Ishikawa (cell line): ENCODE results near the gene DYNLT2.

ENCODE experiments used
- CEBPB ChIP-seq: IDR thresholded peaks from 2 replicates; pipeline ENCODE4 v1.6.1; 2012
- CREB1 ChIP-seq: IDR thresholded peaks from 2 replicates; pipeline ENCODE4 v1.6.1; 2012; ENCODE audit warnings: low read depth
- EGR1 ChIP-seq: IDR thresholded peaks from 2 replicates; pipeline ENCODE4 v1.6.1; 2012
- EP300 ChIP-seq: IDR thresholded peaks from 2 replicates; pipeline ENCODE4 v1.6.1; 2012; ENCODE audit warnings: borderline replicate concordance
- NFIC ChIP-seq: IDR thresholded peaks from 2 replicates; pipeline ENCODE4 v1.6.1; 2012
- RAD21 ChIP-seq: IDR thresholded peaks from 2 replicates; pipeline ENCODE4 v1.6.1; 2012; ENCODE audit warnings: low read depth
- TAF1 ChIP-seq: IDR thresholded peaks from 2 replicates; pipeline ENCODE4 v1.6.1; 2012; ENCODE audit warnings: low read depth, mild to moderate bottlenecking
- TCF12 ChIP-seq: IDR thresholded peaks from 2 replicates; pipeline ENCODE4 v1.6.1; 2012; ENCODE audit warnings: low read depth
- TEAD4 ChIP-seq: IDR thresholded peaks from 2 replicates; pipeline ENCODE4 v1.6.1; 2012
- YY1 ChIP-seq: IDR thresholded peaks from 2 replicates; pipeline ENCODE4 v1.6.1; 2012; ENCODE audit warnings: low read depth
- ZBTB7A ChIP-seq: IDR thresholded peaks from 2 replicates; pipeline ENCODE4 v1.6.1; 2012; ENCODE audit warnings: low read depth
- TF ChIP-seq, protein P1 (sequence below): IDR thresholded peaks from 2 replicates; pipeline ENCODE4 v1.6.1; 2012
- TF ChIP-seq, protein P2 (sequence below): IDR thresholded peaks from 2 replicates; pipeline ENCODE4 v1.6.1; 2012; ENCODE audit warnings: low read depth, mild to moderate bottlenecking
- TF ChIP-seq, protein P3 (sequence below): IDR thresholded peaks from 2 replicates; pipeline ENCODE4 v1.6.1; 2012

DYNLT2 gene

DNA sequence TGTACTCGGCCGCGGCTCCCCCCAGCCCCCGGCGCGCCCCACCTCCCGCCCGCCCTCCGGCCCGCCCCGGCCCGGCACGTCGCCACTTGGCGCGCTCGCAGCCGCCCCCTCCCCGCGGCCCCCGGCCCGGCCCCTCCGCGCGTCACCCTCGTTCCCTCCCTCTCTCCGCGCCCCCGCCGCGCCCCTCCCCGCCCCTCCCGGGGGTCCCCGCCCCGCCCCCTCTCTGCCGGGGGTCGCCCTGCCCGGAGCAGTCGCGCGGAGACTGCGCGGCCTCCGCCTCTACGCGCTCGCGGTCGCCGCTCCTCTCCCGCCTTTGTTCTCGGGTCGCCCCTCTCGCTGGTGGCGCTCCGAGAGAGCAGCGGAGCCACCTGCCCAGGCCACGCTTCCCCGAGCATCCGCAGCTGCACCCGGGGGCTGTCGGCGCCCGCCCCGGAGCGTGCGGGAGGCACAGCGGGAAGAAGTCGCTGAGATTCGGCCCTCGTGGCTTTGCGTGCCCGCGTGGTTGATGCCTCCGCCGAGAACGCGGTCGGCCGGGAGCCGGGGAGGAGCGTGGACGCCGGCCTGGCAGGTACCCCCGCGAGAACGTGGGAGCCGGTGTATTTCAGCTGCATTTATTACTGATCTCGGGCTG is 26.8 kb downstream of the DYNLT2 start, which contains the start of gene PHF10:
TSS of gene PHF10 (minus strand) at position 7 of the 631 bp plus-strand sequence. CDS start 569 bp downstream, outside the sequence.
- TF ChIP-seq TEAD4 (no peak), ZBTB7A (peak; percentile 79), YY1 (no peak), TCF12 (0 out of 2 replicates have a peak, but pooled peaks have one; percentile 29), NFIC (0 out of 2 replicates have a peak, but pooled peaks have one; percentile 7)
- TF ChIP-seq, protein P1, sequence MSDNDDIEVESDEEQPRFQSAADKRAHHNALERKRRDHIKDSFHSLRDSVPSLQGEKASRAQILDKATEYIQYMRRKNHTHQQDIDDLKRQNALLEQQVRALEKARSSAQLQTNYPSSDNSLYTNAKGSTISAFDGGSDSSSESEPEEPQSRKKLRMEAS, result peak; percentile 94

DNA sequence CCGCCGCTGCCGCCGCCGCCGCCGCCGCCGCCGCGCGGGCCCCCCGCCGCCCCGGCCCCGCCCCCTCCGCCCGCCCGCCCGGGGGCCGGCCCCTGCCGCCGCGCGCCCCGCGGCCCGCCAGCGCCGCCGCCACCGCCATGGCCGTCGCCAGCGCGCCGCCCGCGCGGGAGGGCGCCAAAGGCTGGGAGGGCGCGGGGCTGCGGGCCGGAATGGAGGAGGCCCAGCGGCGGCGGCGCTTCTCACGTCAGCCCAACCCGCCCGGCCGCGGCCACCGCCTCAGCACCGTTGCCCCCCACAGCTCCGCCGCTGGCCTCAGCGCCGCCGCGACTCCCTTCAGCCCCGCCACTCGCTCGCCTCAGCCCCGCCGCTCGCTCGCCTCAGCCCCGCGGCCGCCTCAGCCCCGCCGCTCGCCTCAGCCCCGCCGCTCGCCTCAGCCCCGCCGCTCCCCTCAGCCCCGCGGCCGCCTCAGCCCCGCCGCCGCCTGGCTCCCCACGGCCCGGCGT is 27.3 kb downstream of the DYNLT2 start:
- TF ChIP-seq YY1 (0 out of 2 replicates have a peak, but pooled peaks have one; percentile 10), CREB1 (no peak)
- TF ChIP-seq, protein P1, result no peak

DNA sequence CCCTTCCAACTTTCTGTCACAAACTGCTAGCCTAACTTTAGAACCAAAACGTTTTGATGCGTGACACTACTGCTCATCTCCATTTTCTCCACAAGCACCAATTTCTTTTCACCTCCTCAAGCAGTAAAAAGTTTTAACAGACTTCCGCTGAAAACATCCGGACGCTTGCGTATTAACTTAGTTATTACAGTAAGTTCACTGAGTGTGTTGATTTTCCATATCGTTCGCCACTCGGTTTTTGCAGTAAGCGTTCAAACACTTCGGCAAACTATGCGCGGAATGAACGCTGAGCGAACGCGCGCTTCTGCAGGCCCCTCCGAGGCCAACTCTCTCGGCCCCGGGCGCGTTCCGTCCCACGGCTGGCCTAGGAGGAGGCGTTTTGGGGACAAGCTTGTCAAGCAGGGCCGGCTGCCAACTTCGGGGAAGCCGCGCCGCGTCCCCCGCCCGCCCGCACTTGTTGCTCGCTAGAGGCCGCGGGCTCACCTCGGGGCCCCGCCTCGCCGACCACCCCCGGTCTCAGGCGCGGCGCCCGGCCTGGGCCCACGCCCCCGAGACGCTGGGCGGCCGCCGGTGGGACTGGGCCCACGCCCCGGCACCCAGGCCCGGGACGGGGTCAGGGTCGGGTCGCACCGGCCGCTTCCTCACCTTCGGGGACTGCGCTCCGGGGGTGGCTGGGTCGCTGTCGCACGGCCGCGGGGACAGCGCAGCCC is 28.0 kb downstream of the DYNLT2 start:
- TF ChIP-seq EGR1 (no peak), TEAD4 (peak; percentile 43), NFIC (peak; percentile 58)
- TF ChIP-seq, protein P2, sequence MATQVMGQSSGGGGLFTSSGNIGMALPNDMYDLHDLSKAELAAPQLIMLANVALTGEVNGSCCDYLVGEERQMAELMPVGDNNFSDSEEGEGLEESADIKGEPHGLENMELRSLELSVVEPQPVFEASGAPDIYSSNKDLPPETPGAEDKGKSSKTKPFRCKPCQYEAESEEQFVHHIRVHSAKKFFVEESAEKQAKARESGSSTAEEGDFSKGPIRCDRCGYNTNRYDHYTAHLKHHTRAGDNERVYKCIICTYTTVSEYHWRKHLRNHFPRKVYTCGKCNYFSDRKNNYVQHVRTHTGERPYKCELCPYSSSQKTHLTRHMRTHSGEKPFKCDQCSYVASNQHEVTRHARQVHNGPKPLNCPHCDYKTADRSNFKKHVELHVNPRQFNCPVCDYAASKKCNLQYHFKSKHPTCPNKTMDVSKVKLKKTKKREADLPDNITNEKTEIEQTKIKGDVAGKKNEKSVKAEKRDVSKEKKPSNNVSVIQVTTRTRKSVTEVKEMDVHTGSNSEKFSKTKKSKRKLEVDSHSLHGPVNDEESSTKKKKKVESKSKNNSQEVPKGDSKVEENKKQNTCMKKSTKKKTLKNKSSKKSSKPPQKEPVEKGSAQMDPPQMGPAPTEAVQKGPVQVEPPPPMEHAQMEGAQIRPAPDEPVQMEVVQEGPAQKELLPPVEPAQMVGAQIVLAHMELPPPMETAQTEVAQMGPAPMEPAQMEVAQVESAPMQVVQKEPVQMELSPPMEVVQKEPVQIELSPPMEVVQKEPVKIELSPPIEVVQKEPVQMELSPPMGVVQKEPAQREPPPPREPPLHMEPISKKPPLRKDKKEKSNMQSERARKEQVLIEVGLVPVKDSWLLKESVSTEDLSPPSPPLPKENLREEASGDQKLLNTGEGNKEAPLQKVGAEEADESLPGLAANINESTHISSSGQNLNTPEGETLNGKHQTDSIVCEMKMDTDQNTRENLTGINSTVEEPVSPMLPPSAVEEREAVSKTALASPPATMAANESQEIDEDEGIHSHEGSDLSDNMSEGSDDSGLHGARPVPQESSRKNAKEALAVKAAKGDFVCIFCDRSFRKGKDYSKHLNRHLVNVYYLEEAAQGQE, result no peak

DNA sequence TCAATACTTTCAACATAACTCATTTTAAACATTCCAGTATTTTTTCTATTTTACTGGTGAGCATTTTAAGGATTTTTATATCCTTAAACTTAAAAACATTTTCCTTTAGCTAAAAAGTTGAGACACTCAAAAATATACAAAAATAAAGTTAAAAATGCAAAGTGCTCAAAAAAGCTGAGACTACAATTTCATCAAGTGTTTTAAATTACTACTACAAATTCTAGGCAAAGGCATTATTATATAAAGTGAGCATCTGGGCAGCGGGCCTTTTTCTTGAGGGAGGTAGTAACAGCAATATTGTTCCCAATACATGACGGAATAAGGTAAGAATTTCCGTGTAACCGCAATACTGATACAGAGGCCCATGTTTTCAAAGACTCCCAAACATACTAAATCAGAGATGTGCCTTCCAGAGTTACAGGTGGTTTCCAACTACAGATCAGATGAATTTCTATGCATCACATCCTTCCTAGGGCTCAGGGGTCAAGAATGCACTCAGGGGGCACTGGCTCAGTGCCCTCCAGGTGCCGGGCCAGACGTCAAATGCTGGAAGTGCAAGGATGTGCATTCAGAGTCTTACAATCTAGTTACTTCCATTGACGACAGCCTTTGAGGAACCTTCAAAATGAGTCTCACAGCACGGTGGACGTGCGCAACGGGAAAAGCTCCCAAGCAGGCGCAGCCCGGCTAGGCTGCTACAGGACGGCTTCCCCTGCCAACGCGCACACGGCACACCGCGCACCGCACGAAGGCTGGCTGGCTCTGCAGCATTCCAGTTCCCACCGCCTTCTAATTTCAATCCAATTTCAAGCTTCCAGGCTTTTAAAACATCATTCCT is 28.8 kb downstream of the DYNLT2 start:
- TF ChIP-seq TEAD4, result 0 out of 2 replicates have a peak, but pooled peaks have one; percentile 13
- TF ChIP-seq, protein P3, sequence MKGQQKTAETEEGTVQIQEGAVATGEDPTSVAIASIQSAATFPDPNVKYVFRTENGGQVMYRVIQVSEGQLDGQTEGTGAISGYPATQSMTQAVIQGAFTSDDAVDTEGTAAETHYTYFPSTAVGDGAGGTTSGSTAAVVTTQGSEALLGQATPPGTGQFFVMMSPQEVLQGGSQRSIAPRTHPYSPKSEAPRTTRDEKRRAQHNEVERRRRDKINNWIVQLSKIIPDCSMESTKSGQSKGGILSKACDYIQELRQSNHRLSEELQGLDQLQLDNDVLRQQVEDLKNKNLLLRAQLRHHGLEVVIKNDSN, result no peak
- TF ChIP-seq NFIC, result 0 out of 2 replicates have a peak, but pooled peaks have one; percentile 12
- TF ChIP-seq EGR1, result no peak

DNA sequence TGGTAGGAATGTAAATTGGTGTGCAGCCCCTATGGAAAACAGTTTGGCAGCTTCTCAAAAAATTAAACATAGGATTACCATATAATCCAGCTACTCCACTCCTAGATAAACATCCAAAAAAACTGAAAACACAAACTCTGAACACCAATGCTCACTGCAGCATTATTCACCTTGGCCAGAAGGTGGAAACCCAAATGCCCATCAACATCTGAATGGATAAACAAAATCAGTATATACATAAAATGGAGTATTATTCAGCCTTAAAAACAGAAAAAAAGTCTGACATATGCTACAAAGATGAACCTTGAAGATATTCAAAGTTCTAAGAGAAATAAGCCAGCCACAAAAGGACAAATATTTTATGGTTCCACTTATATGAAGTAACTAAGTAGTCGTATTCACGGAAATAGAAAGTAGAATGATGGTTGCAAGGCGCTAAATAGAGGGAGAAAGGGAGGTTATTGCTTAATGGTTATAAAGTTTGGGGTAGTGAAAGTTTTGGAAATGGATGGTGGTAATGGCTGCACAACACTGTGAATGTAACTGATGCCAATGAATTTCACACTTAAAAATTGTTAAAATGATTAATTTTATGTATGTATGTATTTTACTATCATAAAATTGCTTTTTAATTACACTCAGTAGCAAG is 31.0 kb downstream of the DYNLT2 start:
- no peak for TF ChIP-seq RAD21
- TF ChIP-seq CEBPB, result no peak
- no peak for TF ChIP-seq EP300

DNA sequence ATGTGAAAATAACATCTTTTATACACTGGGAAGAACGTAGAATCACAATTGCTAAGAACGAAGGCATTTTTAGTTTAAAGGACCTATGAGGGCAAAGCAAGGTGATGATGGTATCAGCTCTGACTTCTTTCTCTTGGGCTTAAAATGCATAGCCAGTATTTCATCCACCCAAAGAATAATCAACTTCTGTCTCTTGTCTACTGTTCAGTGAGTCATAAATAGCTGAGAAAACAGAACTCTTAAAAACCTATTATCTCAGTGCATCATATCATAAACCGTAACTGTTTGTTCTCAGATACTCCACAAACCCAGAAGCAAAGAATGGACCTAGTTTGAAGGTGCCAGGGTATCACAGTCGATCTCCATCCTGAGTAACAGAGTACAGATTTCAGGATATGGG is 32.3 kb downstream of the DYNLT2 start:
- TF ChIP-seq, protein P1, result no peak
- TF ChIP-seq, protein P3, result no peak

DNA sequence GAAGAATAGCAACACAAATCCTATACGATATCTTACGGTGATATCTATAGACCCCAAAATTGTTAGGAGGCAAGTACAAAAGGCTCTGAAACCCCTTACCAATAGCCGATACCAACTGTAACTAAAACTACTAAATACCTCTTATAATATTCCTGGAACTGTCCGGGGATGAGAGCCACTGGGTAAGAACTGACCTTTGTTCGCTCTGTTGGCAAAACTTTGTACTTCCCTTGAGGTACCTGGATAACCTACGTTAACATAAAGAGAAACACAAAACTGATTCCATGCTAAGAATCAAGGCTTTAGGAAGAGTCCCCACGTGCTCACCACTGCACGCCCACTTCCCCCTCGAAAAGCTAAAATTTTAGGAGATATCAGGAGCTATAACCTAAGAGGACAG is 36.8 kb downstream of the DYNLT2 start:
- no peak for TF ChIP-seq ZBTB7A
- TF ChIP-seq YY1, result no peak

DNA sequence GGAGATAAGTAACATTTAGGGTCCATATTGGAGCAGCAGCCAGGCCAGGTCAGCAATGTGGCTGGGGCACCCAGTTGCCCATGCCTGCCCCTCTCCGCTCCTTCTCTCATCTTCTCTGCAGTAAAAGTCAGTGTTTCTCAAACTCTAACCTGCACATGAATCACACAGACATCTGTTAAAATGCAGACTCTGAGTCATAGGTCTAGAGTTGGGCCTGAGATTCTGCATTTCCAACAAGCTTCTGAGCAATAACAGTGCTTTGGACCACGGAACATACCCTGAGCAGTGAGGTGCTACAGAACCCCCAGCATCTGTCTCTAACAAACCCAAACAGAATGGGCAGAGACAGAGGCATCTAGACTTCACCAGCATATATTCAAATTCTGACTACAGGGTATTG is 37.2 kb downstream of the DYNLT2 start:
- TF ChIP-seq ZBTB7A, result no peak
- no peak for TF ChIP-seq TAF1
- TF ChIP-seq EGR1, result no peak
- TF ChIP-seq TEAD4, result no peak
- TF ChIP-seq, protein P1, result no peak
- TF ChIP-seq CREB1, result no peak
- TF ChIP-seq, protein P2, result no peak
- TF ChIP-seq EP300, result no peak
- TF ChIP-seq, protein P3, result no peak
- TF ChIP-seq CEBPB, result no peak
- TF ChIP-seq YY1, result no peak
